ENCODE measurements around the gene IRAK3. TPM values are rescaled to one million over a fixed set of nuclear protein-coding genes. Genes with fewer than 3 reads are reported as not detected.
A peak's percentile ranks its signal among the peaks of the same experiment; 100 is the strongest.
"Not testable (repeated sequence)": the region's sequence is repeated elsewhere in the genome, so short reads cannot be mapped to it uniquely, and the experiment has no call there.

Gene IRAK3
- total RNA-seq, 2 donors from 2014 or later, result 18.8 to 21.7 TPM

GRCh38 chr12:66210840-66211239 lies 21.8 kb downstream of the IRAK3 start:
- DNase-seq (ENCODE audit: low spot score), result no peak
- ATAC-seq, result no peak
- peaks cover 10 to 48% of the 10 kb centered on the region in 2 donors for H3K27me3 Mint-ChIP-seq
- H3K4me1 Mint-ChIP-seq (ENCODE audit: low read depth in 2 of 2), result peaks cover 20 to 24% of the 10 kb centered on the region in 2 donors
- no peak overlapping the region for H3K27ac Mint-ChIP-seq
- H3K9me3 Mint-ChIP-seq, result peaks cover 9% of the 10 kb centered on the region
- no peak overlapping the region for H3K4me3 Mint-ChIP-seq
- peaks cover 30% of the 10 kb centered on the region for H3K36me3 Mint-ChIP-seq

DNA sequence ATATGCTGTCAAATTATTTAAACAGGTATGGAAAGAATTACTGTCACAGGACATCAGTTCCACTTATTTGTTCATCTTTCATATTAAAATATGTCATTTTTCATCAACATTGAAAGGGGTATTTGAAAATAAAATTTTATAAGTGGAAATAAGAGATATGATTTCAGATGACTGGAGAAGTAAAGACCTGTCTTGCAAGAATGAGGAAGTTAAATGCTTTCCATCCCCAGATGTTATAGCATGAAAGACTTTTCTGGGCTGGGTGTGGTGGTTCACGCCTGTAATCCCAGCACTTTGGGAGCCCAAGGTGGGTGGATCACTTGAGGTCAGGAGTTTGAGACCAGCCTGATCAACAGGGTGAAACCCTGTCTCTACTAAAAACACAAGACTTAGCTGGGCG lies 22.6 kb downstream of the IRAK3 start:
- peak overlapping the region in 1 of 2 donors; percentile 30 for H3K27ac Mint-ChIP-seq
- peaks cover 4 to 41% of the 10 kb centered on the region in 2 donors for H3K27me3 Mint-ChIP-seq
- peaks cover 30% of the 10 kb centered on the region for H3K36me3 Mint-ChIP-seq
- not testable (repeated sequence) for DNase-seq (ENCODE audit: low spot score); H3K9me3 Mint-ChIP-seq; H3K4me3 Mint-ChIP-seq; ATAC-seq
- peaks cover 21 to 28% of the 10 kb centered on the region in 2 donors for H3K4me1 Mint-ChIP-seq (ENCODE audit: low read depth in 2 of 2)

GRCh38 chr12:66213011-66213410 lies 24.0 kb downstream of the IRAK3 start:
- peaks cover 33 to 36% of the 10 kb centered on the region in 2 donors for H3K4me1 Mint-ChIP-seq (ENCODE audit: low read depth in 2 of 2)
- not testable (repeated sequence) for DNase-seq (ENCODE audit: low spot score); H3K9me3 Mint-ChIP-seq; ATAC-seq; H3K4me3 Mint-ChIP-seq; H3K27ac Mint-ChIP-seq
- peaks cover 30% of the 10 kb centered on the region for H3K36me3 Mint-ChIP-seq
- peaks cover 4 to 32% of the 10 kb centered on the region in 2 donors for H3K27me3 Mint-ChIP-seq

DNA sequence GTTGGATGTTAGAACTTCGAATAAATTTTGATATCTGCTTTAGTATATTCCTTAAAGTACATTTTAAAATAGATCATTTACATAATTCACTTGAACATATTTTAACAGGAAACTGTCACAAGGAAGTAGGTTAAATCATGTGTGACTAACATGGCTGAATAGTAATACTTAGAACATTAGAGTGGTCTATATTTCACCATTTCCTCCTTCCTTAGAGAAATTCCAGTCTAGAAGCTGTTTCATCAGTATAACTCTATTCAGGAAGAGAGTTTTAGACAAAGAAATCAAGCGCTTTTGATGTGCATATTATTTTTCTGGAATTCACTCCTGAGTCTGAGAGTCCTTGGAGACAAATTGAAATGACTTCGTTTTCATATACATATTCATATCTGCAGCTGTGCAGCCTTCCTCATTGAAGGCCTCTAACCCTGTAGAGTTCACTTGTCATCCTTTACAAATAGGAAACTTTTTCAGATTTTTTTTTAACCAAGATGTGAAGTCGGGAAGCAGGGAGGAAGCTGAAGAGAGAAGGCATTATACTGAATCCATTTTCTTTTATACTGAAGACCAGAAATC lies 28.4 kb downstream of the IRAK3 start:
- Mint-ChIP-seq H3K27ac (peak overlapping the region; percentile 72 to 82), H3K4me1 (ENCODE audit: low read depth in 2 of 2) (peaks cover 31 to 32% of the 10 kb centered on the region in 2 donors), H3K4me3 (peak overlapping the region; percentile 68), H3K9me3 (peaks cover 11% of the 10 kb centered on the region), H3K36me3 (peaks cover 38% of the 10 kb centered on the region), H3K27me3 (peaks cover 4 to 14% of the 10 kb centered on the region in 2 donors)
- ATAC-seq (peak in 1 of 2 donors; percentile 61), DNase-seq (ENCODE audit: low spot score) (no peak)

DNA sequence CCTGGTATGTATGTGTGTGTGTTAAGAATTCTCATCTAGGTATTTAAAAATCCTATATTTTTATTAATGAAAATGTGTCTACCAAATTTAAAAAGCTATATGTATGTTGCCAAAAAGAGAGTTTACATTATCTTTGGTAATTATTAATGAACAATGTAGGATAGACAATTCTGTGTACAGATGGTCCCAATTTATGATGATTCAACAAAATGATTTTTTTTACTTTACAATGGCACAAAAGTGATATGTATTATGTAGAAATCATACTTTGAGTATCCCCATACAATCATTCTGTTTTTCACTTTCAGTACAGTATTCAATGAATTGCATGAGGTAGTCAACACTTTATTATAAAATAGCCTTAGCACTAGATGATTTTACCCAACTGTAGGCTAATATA lies 39.4 kb downstream of the IRAK3 start:
- Mint-ChIP-seq H3K9me3 (no peaks in the 10 kb centered on the region), H3K27me3 (peaks cover 4 to 6% of the 10 kb centered on the region in 2 donors), H3K4me1 (ENCODE audit: low read depth in 2 of 2) (peaks cover 0 to 3% of the 10 kb centered on the region in 2 donors), H3K27ac (no peak overlapping the region), H3K36me3 (no peaks in the 10 kb centered on the region), H3K4me3 (no peak overlapping the region)
- no peak for DNase-seq (ENCODE audit: low spot score)
- no peak for ATAC-seq

DNA sequence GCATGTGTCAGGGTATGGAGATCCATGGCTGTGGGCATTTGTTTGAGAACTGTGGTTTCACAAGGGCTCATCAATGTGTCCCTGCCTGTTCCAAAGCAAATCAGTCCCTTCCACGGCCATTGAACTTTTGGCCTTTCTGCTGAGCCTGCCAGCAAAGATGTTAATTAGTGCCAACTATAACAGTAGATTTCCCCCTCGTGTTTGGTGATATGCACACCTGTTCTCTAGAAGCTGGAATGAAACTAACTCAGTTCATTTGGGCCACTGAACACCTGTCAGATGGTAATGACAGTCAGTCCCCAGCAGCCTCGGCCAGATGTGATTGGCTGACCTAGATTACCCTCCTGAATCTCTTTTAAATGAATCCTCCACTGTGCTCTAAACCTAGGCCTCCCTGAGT lies 43.2 kb downstream of the IRAK3 start:
- Mint-ChIP-seq H3K4me3 (no peak overlapping the region), H3K9me3 (no peaks in the 10 kb centered on the region), H3K4me1 (ENCODE audit: low read depth in 2 of 2) (peaks cover 6 to 11% of the 10 kb centered on the region in 2 donors), H3K27me3 (peaks cover 2 to 17% of the 10 kb centered on the region in 2 donors), H3K36me3 (peaks cover 6% of the 10 kb centered on the region), H3K27ac (no peak overlapping the region)
- no peak for DNase-seq (ENCODE audit: low spot score)
- no peak for ATAC-seq

GRCh38 chr12:66234037-66234693 lies 45.2 kb downstream of the IRAK3 start:
- DNase-seq (ENCODE audit: low spot score); H3K27ac Mint-ChIP-seq; H3K9me3 Mint-ChIP-seq: not testable (repeated sequence)
- Mint-ChIP-seq H3K27me3 (peaks cover 9 to 29% of the 10 kb centered on the region in 2 donors), H3K4me1 (ENCODE audit: low read depth in 2 of 2) (peaks cover 6 to 15% of the 10 kb centered on the region in 2 donors), H3K36me3 (peaks cover 14% of the 10 kb centered on the region), H3K4me3 (peak overlapping the region; percentile 65)
- ATAC-seq, result peak in 1 of 2 donors; percentile 65

DNA sequence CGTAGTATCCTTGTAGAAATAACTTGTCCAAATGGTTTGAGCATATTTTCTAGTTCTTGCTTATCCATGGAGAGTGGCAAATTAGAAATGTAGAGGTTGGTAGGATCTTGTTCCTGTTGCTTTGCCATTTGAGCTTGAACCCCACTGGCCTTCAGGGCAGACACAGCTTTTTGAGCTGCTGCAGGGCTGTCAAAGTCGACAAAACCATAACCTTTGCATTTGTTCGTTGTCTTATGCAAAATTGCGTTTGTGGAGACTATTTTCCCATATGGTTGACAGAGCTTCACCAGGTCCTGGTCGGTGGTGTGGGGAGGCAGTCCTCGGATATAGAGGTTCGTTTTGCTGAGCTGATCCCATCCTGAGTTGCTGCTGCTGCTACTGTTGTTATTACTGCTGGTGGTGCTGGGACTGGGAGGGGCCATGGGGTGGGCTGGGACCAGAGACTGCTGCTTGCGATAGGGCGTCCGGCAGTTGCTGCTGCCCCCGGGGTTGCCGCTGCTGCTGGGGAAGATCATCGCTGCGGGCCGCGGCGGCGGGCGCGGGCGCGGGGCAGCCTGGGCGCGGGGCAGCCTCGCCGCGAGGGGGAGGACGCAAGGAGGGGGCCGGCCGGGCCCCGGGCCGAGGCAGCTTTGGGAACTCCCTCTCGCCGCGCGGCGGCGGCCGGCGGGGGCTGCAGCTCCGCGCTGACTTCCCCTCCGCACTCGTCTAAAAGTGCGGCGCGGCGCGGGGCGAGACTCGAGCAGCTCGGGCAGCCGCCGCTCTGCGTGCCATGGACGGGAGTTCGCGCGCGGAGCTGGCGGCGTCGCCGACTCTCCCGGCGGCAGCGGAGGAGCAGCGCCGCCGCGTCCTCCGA lies 46.0 kb downstream of the IRAK3 start:
- DNase-seq (ENCODE audit: low spot score) (peak; percentile 69), ATAC-seq (peak; percentile 88 to 91)
- H3K27ac Mint-ChIP-seq, H3K9me3 Mint-ChIP-seq: not testable (repeated sequence)
- peaks cover 14% of the 10 kb centered on the region for H3K36me3 Mint-ChIP-seq
- H3K27me3 Mint-ChIP-seq, result peaks cover 9 to 29% of the 10 kb centered on the region in 2 donors
- peak overlapping the region; percentile 55 for H3K4me3 Mint-ChIP-seq
- peaks cover 6 to 18% of the 10 kb centered on the region in 2 donors for H3K4me1 Mint-ChIP-seq (ENCODE audit: low read depth in 2 of 2)

- DNase-seq (ENCODE audit: low spot score), result no peak
- ATAC-seq, result no peak
Observed at GRCh38 chr12:66235626-66236281, 46.7 kb downstream of the IRAK3 start.

GRCh38 chr12:66236282-66236675 lies 47.3 kb downstream of the IRAK3 start:
- not testable (repeated sequence) for DNase-seq (ENCODE audit: low spot score); H3K9me3 Mint-ChIP-seq; ATAC-seq; H3K27ac Mint-ChIP-seq
- H3K4me3 Mint-ChIP-seq, result peak overlapping the region; percentile 59
- peaks cover 9 to 29% of the 10 kb centered on the region in 2 donors for H3K27me3 Mint-ChIP-seq
- H3K4me1 Mint-ChIP-seq (ENCODE audit: low read depth in 2 of 2), result peaks cover 9 to 27% of the 10 kb centered on the region in 2 donors
- peaks cover 14% of the 10 kb centered on the region for H3K36me3 Mint-ChIP-seq

More at GRCh38 chr12:66235626-66236281, 46.7 kb downstream of the IRAK3 start:
- Mint-ChIP-seq H3K4me3 (peak overlapping the region; percentile 59), H3K4me1 (ENCODE audit: low read depth in 2 of 2) (peaks cover 6 to 21% of the 10 kb centered on the region in 2 donors), H3K9me3 (no peaks in the 10 kb centered on the region), H3K36me3 (peaks cover 14% of the 10 kb centered on the region), H3K27me3 (peaks cover 9 to 29% of the 10 kb centered on the region in 2 donors), H3K27ac (no peak overlapping the region)

DNA sequence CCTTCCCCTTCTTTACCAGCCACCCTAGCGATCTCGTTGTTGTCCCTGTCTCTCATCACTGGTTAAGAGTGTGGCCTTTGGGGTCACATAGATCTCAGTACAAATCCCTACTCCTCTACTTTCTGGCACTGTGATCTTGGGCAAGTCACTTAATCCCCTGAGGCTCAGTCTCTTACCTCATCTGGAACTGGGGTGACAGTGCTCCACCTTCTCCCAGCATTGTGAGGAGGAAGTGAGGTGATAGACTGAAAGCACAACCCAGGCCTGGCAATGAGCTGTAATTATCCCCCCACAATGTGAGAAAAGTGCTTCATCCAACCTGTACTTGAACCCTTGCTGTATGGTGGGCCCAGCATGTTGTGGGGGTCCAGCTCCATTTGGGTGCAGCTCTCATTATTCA lies 48.0 kb downstream of the IRAK3 start:
- Mint-ChIP-seq H3K36me3 (peaks cover 20% of the 10 kb centered on the region), H3K4me3 (peak overlapping the region; percentile 55), H3K27me3 (peaks cover 9 to 29% of the 10 kb centered on the region in 2 donors), H3K27ac (peak overlapping the region; percentile 24 to 38), H3K4me1 (ENCODE audit: low read depth in 2 of 2) (peaks cover 16 to 33% of the 10 kb centered on the region in 2 donors), H3K9me3 (no peaks in the 10 kb centered on the region)
- DNase-seq (ENCODE audit: low spot score) (no peak), ATAC-seq (no peak)

- H3K4me3 Mint-ChIP-seq, result no peak overlapping the region
- DNase-seq (ENCODE audit: low spot score) (no peak), ATAC-seq (no peak)
- H3K36me3 Mint-ChIP-seq, result peaks cover 25% of the 10 kb centered on the region
- H3K4me1 Mint-ChIP-seq (ENCODE audit: low read depth in 2 of 2), result peaks cover 21 to 38% of the 10 kb centered on the region in 2 donors
- no peaks in the 10 kb centered on the region for H3K9me3 Mint-ChIP-seq
- H3K27ac Mint-ChIP-seq, result peak overlapping the region in 1 of 2 donors; percentile 3
- peaks cover 9 to 29% of the 10 kb centered on the region in 2 donors for H3K27me3 Mint-ChIP-seq
Observed at GRCh38 chr12:66237505-66238175, 48.6 kb downstream of the IRAK3 start.

DNA sequence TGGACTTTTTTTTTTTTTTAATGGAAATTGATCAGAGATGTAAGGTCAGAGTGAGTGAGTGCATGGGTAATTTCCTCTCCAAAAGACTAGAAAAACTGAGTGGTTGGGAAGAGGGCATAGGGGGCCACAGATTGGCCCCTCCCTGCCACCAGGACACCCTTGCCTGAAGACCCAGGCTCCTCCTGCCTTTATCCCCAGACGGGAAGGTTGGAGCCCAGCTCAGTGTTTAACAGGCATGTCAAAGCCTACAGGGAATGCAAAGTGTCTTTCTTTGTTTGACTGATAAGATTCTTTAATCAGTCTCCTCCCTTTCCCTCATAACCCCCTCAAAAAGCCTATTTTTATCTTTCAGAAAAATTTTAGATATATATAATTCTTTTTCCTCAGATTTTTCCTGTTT lies 50.3 kb downstream of the IRAK3 start:
- Mint-ChIP-seq H3K4me1 (ENCODE audit: low read depth in 2 of 2) (peaks cover 21 to 35% of the 10 kb centered on the region in 2 donors), H3K36me3 (peaks cover 27% of the 10 kb centered on the region), H3K27ac (no peak overlapping the region), H3K27me3 (peaks cover 7 to 24% of the 10 kb centered on the region in 2 donors), H3K4me3 (no peak overlapping the region), H3K9me3 (no peaks in the 10 kb centered on the region)
- ATAC-seq (no peak), DNase-seq (ENCODE audit: low spot score) (no peak)

Measured in natural killer cell treated with Interleukin-12 subunit alpha and Interleukin-12 subunit beta and Interleukin-15 and Interleukin-18, amount 100 ng/mL, for 72 hours (primary cell).